ENCODE results near the gene POTEG.
"Not testable (repeated sequence)": the region's sequence is repeated elsewhere in the genome, so short reads cannot be mapped to it uniquely, and the experiment has no call there.

Gene POTEG

GRCh38 chr14:19434241-19434640 is at the start of gene POTEG:
POTEG (minus strand) TSS chr14:19434341; CDS start chr14:19434289, 52 bp downstream.
- DNase-seq; intact Hi-C loops (cut with DNase I): not testable (repeated sequence)

GRCh38 chr14:19482093-19482492 is 48.0 kb upstream of the POTEG start:
- intact Hi-C loops (cut with DNase I); DNase-seq: not testable (repeated sequence)

GRCh38 chr14:19481421-19481820 is 47.3 kb upstream of the POTEG start:
- DNase-seq; intact Hi-C loops (cut with DNase I): not testable (repeated sequence)

GRCh38 chr14:19480491-19480890 is 46.4 kb upstream of the POTEG start:
- intact Hi-C loops (cut with DNase I); DNase-seq: not testable (repeated sequence)

- DNase-seq: peak in 1 of 10 donors; percentile 8
- intact Hi-C loops (cut with DNase I): not testable (repeated sequence)
Observed at GRCh38 chr14:19445761-19446160, 11.6 kb upstream of the POTEG start.

- intact Hi-C loops (cut with DNase I); DNase-seq: not testable (repeated sequence)
Observed at GRCh38 chr14:19439826-19440225, 5.7 kb upstream of the POTEG start.

GRCh38 chr14:19439219-19439618 is 5.1 kb upstream of the POTEG start:
- intact Hi-C loops (cut with DNase I); DNase-seq: not testable (repeated sequence)

GRCh38 chr14:19437126-19437443 is 2.9 kb upstream of the POTEG start:
- DNase-seq; intact Hi-C loops (cut with DNase I): not testable (repeated sequence)

GRCh38 chr14:19436311-19437125 is 2.4 kb upstream of the POTEG start:
- intact Hi-C loops (cut with DNase I): not testable (repeated sequence)
- DNase-seq: peak in 1 of 10 donors; percentile 20

GRCh38 chr14:19435852-19436251 is 1.7 kb upstream of the POTEG start:
- DNase-seq; intact Hi-C loops (cut with DNase I): not testable (repeated sequence)

GRCh38 chr14:19434891-19435290 is 750 bp upstream of the POTEG start:
- intact Hi-C loops (cut with DNase I): not testable (repeated sequence)
- DNase-seq: peak in 1 of 10 donors; percentile 63

GRCh38 chr14:19433765-19434164 is 376 bp downstream of the POTEG start:
- intact Hi-C loops (cut with DNase I): not testable (repeated sequence)
- peak in 3 of 10 donors; percentile 52 to 70 (median 54) for DNase-seq

- peak in 1 of 10 donors; percentile 69 for DNase-seq
- intact Hi-C loops (cut with DNase I): not testable (repeated sequence)
Observed at GRCh38 chr14:19408519-19408918, 25.6 kb downstream of the POTEG start.

GRCh38 chr14:19402097-19402496 is 32.0 kb downstream of the POTEG start:
- peak in 2 of 10 donors; percentile 57 to 73 for DNase-seq
- intact Hi-C loops (cut with DNase I): not testable (repeated sequence)

GRCh38 chr14:19394727-19395126 is 39.4 kb downstream of the POTEG start:
- intact Hi-C loops (cut with DNase I): not testable (repeated sequence)
- DNase-seq: peak in 2 of 10 donors; percentile 62 to 84

- intact Hi-C loops (cut with DNase I): not testable (repeated sequence)
- DNase-seq: peak in 3 of 10 donors; percentile 20 to 88 (median 65)
Observed at GRCh38 chr14:19390230-19390629, 43.9 kb downstream of the POTEG start.

- intact Hi-C loops (cut with DNase I): not testable (repeated sequence)
- DNase-seq: peak in 2 of 10 donors; percentile 18 to 76
Observed at GRCh38 chr14:19388741-19389140, 45.4 kb downstream of the POTEG start.

- intact Hi-C loops (cut with DNase I): not testable (repeated sequence)
- DNase-seq: peak in 1 of 10 donors; percentile 69
Observed at GRCh38 chr14:19386996-19387395, 47.1 kb downstream of the POTEG start.

- intact Hi-C loops (cut with DNase I): not testable (repeated sequence)
- DNase-seq: peak in 3 of 10 donors; percentile 39 to 86 (median 57)
Observed at GRCh38 chr14:19386309-19386708, 47.8 kb downstream of the POTEG start.

GRCh38 chr14:19384088-19384781 is 49.9 kb downstream of the POTEG start:
- intact Hi-C loops (cut with DNase I); DNase-seq: not testable (repeated sequence)

- peak in 3 of 10 donors; percentile 50 to 90 (median 61) for DNase-seq
- intact Hi-C loops (cut with DNase I): not testable (repeated sequence)
Observed at GRCh38 chr14:19383008-19383584, 51.0 kb downstream of the POTEG start.
